ENCODE results near the gene HBZ. TPM values are rescaled to one million over a fixed set of nuclear protein-coding genes. Genes with fewer than 3 reads are reported as not detected.

The HBZ gene
- total RNA-seq, 1 donor from 2014 or later = not detected

Other genes starting within 250 kb of the HBZ start
- 11.5 TPM for gene POLR3K, start 99.0 kb upstream of the HBZ start, total RNA-seq
- gene SNRNP25, start 98.8 kb upstream of the HBZ start, total RNA-seq = 23.0 TPM
- 30.0 TPM for gene RHBDF1, start 80.0 kb upstream of the HBZ start, total RNA-seq
- gene MPG, start 74.4 kb upstream of the HBZ start, total RNA-seq = 44.4 TPM
- 22.5 TPM for gene NPRL3, start 14.0 kb upstream of the HBZ start, total RNA-seq
- not detected for gene HBM, start 13.3 kb downstream of the HBZ start, total RNA-seq
- gene HBA2, start 20.2 kb downstream of the HBZ start, total RNA-seq = 248 TPM
- 275 TPM for gene HBA1, start 24.0 kb downstream of the HBZ start, total RNA-seq
- not detected for gene HBQ1, start 27.8 kb downstream of the HBZ start, total RNA-seq
- 56.7 TPM for gene LUC7L, start 76.8 kb downstream of the HBZ start, total RNA-seq
- 90.6 TPM for gene FAM234A, start 82.2 kb downstream of the HBZ start, total RNA-seq
- 21.4 TPM for gene RGS11, start 123.3 kb downstream of the HBZ start, total RNA-seq
- gene ARHGDIG, start 127.9 kb downstream of the HBZ start, total RNA-seq = 8.6 TPM
- gene PDIA2, start 130.5 kb downstream of the HBZ start, total RNA-seq = 2.2 TPM
- gene AXIN1, start 200.1 kb downstream of the HBZ start, total RNA-seq = 19.4 TPM
- 40.1 TPM for gene MRPL28, start 217.9 kb downstream of the HBZ start, total RNA-seq
- gene PGAP6, start 229.3 kb downstream of the HBZ start, total RNA-seq = 39.0 TPM
- gene NME4, start 244.6 kb downstream of the HBZ start, total RNA-seq = 139 TPM
- gene DECR2, start 249.2 kb downstream of the HBZ start, total RNA-seq = 21.8 TPM

Data from mesenteric fat pad (tissue), 1 donor.